Suppressor macrophage treated with lipopolysaccharide for 1 hour (primary cell): Measurements from ENCODE around the gene ATXN10.

Experiments
- DNase-seq, 3 donors: peaks; one replicate each; pipeline ENCODE4 v3.0.0-alpha.2; 2020 to 2022

ATXN10 gene

DNA sequence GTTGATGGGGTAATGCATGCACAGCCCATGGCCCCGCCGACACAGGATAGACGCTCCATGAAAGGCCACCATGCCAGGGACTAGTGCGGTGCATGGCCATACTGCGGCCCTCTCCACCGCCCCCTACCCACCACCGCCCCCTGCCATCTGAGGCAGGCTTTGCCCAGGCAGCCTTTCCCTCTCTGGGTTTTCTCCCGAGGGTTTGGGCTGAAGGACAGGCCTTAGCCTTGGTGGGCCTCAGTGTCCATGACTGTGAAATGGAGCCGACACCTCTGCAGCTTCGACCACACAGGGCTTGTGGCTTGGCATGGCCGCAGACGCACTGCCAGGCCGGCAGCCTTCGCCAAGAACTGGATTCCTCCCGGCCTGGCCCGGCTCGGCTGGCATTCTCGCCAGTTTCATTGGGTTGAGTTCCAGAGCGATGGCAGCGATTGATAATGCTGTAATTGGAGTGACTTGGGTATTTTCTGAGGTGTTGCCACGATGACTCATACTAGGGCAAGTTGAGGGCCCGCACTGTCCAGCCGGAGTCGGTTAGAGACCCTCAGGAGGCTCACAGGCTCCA is 194.0 kb downstream of the ATXN10 start:
- no peak for DNase-seq

DNA sequence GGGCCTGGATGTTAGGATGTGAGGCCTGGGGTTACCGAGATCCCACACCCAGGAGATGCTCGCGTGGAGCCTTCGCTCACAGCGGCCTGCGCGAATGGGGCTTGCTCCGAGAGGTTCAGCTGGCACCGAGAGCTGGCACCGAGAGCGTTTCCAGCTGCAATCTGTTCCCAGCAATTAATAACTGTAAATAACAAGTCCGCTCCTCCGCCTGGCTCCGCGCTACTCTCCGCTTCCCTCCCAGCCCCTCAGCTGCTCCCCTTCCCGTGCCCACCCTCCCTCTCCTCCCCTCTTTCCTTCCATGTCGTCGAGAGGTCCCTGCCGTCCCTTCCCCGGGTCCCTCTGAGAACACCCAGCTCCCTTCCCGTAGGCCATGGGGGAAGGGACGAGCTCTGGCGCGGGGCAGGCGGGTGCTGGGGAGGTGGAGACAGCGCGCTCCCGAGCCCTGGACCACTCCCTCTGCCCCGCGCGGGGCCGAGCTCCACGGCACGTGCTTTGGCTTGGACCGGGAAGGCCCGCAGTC is 194.6 kb downstream of the ATXN10 start:
- no peak for DNase-seq

DNA sequence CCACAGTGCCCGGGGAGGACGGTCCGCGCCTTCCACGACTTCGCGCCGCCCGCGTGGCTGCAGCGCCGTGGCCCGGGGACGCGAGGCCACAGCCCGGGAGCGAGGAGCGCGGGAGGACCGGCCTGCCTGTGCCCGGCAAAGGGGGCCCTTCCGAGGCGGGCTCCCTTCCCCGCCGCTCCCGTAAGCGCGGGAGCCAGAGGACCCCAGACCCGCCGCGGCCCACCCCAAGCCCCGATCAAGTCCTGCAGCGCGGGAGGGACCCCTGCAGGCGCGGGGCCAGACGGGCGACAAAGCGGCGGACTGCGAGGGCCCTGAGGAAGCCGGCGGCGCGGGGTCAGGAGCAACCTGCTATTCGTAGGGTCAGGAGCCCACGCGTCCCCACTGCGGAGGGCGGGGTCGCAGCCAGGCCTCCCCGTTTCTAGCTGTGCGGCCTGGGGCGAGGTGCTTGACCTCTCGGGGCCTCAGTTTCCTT is 195.0 kb downstream of the ATXN10 start:
- no peak for DNase-seq

DNA sequence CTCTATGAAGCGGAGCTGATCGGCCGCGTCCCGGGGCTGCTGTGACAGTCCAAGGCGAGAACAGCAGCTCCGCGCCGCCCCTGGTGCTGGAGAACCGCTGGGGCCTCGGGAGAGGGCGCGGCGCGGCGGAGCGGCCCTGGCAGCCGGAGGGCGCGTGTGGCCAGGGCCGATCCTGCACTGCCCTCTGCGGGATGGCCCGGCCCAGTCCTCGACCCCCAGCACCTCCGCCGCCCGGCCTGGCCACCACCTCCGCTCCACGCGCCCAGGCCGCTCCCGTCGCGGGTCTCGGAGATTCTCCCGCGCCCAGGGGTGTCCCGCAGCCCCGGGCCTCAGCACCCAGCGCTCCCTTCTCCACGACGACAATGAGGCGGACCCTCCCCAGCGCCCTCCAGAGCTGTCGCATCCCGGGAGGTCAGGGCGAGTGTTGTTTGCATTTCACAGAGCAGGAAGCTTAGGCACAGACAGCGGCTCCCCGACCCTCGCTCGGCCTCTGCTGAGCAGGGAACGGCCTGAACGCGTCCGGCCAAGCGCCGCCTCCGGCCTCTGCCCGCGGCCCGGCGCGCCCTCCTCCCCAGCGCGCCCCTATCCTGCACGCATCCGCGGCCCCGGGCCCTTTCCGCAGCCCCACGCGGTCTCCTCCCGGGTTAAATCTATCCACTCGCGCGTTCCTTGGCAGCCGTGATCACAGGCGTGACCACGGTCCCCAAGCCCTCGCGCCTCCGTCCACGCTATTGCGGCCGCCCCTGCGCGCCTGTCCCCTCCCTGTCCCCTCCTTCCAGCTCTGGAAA is 195.7 kb downstream of the ATXN10 start:
- DNase-seq, result peak in 1 of 3 donors; percentile 22

DNA sequence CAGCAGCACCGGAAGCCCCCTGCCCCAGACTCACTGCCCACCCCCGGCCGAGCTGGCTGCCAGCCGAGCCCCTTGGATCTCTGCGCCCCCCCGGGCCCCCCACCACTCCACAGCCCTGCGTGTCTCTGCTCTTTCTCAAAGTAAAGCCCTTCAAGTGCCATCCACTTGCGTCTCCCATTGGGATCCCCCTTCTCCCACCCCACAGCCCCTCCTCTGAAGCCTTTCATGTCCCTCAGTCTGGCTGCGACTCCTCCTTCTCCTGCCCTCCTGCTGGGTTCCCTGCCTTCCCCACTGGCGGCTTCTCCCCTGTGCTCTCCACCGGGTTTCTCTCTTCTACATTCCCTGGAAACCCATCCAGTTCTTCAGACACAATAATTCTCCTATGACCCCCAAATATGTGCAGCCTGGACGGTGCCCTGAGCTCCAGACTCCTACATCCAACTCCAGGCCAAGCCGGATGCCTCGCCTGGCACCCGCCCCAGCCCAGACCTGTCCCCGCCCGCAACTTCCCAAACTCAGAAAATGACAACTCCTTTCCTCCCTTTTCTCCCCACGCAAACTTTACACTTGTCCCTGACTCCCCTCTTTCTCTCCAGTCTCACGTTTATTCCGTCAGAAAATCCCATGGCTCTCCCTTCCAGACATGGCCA is 196.4 kb downstream of the ATXN10 start:
- no peak for DNase-seq

DNA sequence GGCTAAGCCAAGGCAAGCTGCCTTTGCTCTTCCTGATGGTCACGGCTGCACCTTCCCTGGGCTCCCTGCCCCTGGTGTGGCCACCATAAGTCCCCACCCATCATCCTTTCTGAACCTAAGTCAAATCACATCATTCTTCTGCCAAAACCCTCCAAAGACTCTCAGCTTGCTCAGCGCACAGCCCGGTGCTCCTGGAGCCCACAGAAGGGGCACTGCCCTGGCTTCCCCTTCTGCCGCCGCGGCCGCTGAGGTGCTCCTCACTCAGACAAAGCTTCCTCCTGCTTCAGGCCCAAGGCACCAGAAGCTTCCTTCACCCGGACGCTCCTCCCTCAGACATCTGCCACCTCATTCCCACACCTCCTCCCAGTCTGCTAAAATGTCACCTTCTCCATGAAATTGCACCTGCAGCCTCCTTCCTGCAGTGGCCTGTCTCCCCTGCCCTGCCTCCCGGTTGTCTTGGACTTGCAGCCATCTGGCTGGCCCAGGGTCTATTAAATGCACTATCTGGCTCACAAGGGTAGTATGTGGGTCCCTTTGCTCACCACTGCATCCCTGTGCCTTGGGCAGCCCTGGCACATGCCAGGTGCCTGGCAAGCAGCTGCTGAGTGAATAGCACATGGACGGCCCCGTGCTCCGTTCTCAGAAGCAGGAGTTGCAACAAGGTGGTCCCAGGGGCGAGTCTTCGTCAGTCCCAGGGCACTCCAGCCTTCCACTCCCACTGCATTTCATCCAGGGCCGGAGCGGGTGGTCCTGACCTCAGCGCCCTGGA is 197.1 kb downstream of the ATXN10 start:
- DNase-seq, result no peak

DNA sequence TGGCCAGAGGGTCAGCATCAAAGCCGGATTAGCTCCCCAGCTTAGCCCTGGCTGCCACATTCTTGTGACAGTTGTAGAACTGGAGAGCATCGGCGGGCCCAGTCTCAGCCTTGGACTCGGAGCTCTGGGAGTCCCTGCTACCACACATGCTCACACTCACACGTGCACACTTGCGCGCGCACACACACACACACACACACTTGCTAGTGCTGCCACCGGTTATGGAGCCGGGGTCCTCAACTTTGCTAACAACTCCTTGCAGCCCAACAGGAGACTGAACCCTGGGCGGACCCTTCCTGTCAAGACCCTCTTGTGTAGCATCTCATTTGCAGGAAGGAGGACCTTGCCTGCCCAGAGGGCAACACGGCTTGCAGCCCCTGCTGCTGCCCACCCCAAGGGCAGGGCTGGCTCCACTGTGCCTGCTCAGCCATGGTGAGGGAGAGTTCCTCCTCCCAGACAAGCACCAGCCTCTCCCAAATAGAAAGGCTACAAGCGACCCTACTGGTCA is 197.8 kb downstream of the ATXN10 start:
- DNase-seq, result no peak

DNA sequence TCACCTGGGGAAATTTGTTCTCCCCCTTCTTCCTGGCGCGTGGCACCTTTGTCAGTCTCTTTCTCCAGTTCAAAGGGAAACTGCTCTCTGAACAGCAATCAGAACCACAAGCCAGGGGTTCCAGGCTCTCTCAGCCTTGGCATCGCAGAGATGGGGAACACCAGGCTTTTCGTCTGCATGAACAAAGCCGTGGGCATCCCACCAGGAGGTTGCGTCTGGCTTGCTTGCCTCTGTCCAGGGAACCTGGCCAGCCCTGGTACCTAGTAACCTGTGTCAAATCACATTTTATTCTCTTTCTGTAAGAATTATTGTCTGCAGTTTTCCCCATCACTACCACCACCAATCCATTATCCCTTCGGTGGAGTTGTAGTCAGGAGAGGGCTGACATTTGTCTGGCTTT is 198.4 kb downstream of the ATXN10 start:
- no peak for DNase-seq

DNA sequence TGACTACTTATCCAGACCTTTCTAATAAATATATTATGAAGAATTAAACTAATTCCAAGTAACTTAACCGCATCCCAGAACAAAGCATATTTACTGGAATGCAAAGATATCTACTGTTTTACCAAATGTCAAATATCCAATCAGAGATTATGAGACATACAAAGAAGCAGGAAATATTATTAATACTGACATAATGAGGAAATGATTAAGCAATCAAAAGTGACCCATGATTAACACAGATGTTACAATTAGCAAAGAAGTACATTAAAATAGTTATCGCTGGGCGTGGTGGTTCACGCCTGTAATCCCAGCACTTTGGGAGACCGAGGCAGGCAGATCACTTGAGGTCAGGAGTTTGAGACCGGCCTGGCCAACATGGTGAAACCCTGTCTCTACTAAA is 200.1 kb downstream of the ATXN10 start:
- peak in 1 of 3 donors; percentile 12 for DNase-seq

DNA sequence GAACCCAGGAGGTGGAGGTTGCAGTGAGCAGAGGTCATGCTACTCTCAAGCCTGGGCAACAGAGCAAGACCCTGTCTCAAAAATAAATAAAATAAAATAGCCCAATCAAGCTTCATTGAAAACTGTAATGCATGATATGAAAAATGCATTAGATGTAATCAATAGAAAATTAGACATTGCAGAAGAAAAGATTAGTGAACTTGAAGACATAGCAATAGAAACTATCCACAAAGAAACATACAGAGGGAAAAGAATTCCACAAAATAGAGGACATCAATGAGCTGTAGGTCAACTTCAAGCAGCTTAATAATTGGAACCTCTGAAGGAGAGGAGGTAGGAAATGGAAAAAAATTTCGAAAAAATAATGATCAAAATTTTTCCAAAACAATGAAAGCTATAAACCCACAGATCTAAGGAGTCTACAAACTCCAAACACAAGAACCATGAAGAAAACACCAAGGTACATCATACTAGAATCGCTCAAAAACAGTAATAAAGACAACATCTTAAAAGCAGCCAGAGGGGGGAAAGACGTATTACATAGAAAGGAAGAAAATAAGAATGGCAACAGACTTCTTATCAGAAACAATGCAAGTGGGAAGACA is 201.1 kb downstream of the ATXN10 start:
- DNase-seq, result no peak

DNA sequence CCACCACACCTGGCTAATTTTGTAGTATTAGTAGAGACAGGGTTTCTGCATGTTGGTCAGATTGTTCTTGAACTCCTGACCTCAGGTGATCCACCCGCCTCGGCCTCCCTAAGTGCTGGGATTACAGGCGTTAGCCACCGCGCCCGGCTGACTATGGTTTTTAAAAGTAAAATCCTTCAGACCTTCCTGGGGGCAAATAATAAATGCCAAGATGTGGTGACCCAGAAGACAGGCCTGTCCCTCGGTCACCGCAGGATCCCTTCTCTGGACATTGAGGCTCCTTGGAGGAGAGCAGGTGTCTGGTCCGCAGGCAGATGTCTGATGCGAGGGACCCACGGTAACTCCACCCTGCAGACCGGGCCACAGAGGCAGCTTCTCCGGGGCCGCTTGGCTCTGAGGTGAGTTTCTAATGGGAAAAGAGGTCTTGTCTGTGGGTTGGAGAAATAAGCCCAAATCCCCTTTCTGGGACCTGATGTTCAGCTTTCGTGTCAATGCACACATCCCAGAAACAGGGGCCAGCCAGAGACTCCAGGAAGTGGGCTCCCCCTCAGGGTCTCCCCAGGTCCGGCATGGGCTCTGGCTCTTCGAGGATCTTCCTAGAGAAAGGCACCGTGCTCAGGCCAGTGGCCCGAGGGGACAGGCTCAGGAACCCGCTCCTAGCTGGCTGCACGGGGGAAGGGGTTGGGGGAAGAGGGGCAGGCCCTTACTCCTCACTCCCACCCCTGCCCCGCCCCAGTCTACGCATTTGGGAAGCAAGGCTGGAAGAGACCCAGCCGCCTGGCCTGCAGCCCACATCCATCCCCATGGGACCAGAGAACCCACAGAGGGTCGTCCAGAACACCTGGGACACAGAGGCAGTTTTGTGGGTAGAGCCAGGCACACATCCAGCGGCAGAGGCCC is 204.8 kb downstream of the ATXN10 start:
- DNase-seq, result no peak

DNA sequence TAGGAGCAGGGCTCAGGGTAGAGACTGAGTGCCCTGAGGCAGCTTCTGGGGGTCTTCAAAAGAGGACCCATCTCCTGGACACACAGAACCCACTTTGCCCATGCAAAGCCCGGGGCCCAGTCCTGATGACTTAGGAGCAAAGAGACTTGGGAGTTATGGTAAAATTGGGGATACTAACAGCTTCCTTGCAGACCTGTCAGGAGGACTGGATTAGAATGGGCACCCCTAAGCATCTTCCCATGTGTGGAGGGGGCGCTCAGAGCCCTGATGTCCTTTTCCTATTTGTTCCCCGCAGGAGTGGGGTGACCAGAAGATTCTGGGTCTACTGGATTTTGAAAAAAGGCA is 205.4 kb downstream of the ATXN10 start:
- no peak for DNase-seq

DNA sequence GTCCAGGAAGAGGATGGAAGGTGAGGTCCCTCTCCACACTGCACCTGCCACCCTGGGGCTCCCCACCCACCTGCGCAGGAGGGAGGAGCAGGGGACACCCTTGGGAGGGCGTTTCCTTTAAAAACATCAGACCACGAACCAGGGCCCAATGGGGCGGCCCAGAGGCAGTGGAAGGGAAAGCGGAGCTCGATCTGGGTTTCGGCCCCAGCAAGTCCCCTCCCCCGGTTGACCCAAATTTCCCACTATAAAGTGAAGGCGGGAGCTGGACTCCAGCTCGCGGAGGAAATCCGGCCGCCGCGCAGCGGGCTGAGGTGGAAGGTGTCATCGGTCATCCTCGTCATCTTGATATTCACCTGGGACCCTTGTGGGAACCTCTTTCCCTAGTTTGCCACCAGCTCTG is 206.0 kb downstream of the ATXN10 start:
- DNase-seq, result no peak

DNA sequence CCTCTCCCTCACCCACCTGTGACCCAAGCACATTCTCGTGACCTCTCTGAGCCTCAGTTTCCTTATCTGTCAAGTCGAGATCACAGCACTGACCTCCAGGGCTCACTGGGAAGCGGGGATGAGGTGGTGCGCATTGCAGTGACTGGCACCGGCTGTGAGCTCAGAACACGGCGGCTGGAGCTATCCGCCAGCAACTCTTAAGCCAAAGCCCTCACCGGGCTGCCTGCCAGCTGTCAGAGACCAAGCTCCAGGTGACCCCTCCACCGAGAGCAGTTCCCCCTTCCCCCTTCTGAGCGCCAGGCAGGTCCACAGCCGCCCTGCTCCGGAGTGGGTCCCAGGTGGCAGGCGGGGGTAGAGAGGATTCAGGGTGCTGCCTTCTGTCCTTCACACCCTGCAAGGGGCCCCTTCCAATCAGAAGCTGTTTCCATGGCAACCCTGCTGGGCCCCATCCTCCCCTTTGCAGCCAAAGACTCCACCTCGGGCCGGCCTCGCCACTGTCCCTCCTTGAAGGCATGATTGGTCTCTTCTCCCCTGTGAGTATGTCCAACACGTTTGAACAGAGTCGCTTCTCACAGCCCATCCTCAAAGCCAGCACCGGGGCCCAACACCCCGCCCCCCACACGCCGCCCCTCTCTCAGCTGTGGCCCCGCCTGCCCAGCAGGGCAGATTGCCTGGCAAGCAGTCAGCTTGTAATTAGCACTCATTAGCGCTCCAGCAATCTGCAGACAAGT is 206.6 kb downstream of the ATXN10 start:
- no peak for DNase-seq

DNA sequence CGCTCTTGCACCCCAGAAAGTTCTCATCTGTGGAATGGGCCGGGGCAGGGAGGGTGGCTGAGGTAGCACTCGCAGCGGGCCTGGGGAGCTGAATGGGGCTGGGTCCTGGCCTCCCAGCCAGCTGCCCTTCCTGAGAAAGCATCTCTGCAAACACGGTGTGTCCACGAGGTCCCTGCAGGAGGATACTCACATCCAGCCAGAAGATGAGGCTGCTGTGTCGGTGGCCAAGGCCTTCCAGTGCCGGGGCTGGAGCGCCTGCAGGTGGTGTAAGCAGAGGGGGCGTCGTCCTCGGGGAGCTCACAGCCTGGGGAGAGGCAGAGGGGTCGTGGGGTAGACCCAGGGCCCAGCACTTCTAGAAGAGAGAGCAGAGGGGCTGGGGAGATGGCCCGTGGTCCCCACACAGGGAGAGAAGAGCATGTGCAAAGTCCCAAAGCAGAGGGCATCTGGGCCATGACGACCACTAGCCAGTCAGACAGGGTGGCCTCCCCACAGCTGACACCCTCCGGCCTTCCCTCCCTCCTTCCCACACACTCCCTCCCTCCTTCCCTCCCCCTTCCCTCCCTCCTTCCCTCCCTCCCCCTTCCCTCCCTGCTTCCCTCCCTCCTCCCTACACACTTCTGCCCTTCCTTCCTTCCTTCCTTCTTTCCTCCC is 207.4 kb downstream of the ATXN10 start:
- DNase-seq, result no peak

DNA sequence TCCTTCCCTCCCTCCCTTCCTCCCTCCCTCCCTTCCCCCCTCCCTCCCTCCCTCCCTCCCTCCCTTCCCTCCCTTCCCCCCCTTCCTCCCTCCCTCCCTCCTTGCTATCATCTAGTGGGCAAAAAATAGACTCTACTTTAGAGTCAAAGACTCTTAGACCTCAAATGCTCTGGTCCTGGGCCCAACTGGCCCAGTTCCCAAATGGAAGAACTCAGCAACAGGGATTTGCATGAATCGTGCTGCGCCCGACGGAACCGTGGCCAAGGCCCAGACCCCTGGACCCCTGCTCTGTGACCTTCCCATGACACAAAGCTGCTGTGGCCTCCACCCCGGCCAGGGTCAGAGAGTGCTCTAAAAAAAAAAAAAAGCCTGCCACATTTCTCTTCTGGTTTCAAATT is 207.9 kb downstream of the ATXN10 start:
- no peak for DNase-seq

DNA sequence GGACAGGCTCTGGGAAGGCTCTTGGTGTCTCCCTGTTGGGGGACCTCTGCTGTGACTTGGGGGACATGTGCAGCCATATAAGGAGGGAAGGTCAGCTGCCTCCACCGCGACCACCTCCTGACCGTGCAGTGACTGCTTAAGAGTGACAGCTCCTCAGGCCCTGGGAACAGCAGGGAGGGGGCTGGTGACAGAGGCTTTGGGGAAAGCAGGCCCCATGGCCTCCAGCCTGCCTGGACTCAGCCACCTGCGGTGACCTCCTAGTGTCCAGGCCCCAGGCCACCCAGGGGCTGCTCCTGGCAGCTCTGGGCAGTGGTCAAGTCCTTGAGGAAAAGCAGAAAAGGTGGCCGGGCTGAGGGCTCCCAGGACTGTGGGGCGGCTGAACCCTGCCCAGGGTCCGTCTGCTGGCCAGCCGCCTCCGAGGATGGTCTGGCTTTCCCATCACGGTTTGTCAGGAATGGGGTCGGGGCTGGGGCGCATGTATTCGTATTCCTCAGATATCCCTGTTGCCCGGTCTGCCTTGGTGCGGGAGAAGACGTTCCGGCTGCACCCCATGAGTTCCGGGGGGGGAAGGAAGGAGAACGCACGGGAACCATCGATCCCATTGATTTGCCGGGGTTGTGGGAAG is 208.6 kb downstream of the ATXN10 start:
- DNase-seq, result no peak

DNA sequence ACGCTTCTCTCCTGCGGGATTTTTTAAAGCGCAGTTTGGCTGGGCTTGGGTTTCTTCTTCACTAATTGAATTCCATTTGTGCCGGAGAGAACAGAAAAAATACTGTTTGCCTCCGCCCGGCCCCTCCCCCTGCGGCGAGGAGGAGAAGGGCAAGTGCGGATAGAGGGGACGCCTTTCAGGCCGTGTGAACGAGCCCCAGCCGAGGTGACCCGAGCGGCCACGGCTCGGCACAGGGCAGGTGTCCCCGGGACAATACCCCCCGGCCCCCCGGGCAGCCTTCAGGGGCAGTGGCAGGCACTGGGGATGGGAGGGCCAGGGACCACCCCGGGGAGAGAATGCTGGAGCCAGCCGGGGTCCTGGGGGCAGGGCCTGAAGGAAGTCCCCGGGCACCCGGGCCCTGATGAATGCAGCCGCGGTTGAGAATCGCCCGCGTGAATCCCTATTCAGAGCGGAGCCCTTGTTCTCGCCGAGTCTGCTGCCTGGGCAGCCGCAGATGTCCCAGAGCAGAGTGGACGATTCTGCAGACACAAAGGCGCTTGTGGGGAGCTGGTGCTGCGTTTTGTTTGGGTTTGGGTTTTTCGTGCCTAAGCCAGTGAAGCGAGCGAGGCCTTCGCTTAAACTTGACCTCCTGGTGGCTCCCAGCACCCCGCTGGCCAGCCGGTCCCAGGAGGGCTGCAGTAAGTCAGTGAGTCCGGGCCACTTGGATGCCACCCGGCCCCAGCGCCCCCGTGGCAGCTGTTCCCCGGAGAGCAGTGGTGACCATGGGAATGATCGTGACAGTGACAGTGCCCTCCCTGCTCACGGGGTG is 209.3 kb downstream of the ATXN10 start:
- DNase-seq, result no peak

DNA sequence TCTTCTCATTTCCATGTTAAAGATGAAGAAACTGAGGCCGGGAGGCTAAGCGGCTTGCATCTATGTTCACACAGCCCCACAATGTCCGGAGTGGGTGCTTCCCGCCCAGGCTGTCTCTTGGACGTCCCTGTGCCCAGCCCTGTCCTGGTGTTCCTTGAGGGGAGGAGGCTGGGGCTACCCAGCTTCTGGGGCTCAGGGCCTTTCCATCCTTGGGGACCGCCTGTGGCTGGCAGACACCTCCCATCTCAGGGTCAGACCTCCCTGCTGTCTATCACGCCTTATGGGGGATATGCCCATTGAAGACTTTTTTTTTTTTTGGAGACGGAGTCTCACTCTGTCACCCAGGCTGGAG is 209.9 kb downstream of the ATXN10 start:
- no peak for DNase-seq
